Right lobe of liver (tissue), 6 donors: ENCODE results near the gene NIPA2. TPM values are rescaled to one million over a fixed set of nuclear protein-coding genes. Genes with fewer than 3 reads are reported as not detected.

Experiments used
- ATAC-seq, 4 donors: fragments of 200-7000 bp; cut with Tn5 transposase; one replicate each; pipeline ENCODE4 v1.9.1; 2020; ENCODE audit warnings: mild to moderate bottlenecking in 4 of 4, moderate library complexity in 4 of 4
- DNase-seq, 3 donors: peaks; one replicate each; pipeline ENCODE4 v3.0.0-alpha.2; 2020
- H3K27ac ChIP-seq, 3 donors: fragments of 200-600 bp; one replicate each; pipeline ENCODE4 v1.8.0; 2022
- H3K27me3 ChIP-seq, 2 donors: fragments of 200-600 bp; one replicate each; pipeline ENCODE4 v1.8.0; 2022
- H3K36me3 ChIP-seq, 4 donors: fragments of 200-600 bp; sonication (generic) in 1 of 4; one replicate each; pipeline versions ENCODE4 v1.5.1 to v1.8.0; 2017 to 2022; ENCODE audit warnings: control low read depth in 1 of 4
- H3K4me1 ChIP-seq, 4 donors: fragments of 200-600 bp; sonication (generic) in 1 of 4; one replicate each; pipeline versions ENCODE4 v1.5.1 to v1.8.0; 2017 to 2022; ENCODE audit warnings: control low read depth in 1 of 4
- H3K4me3 ChIP-seq, 3 donors: fragments of 200-600 bp; one replicate each; pipeline ENCODE4 v1.8.0; 2022
- H3K9me3 ChIP-seq, 4 donors: fragments of 200-600 bp; sonication (generic) in 1 of 4; one replicate each; pipeline versions ENCODE4 v1.5.1 to v1.8.0; 2017 to 2022; ENCODE audit warnings: control low read depth in 1 of 4
- POLR2A ChIP-seq: fragments of 450-650 bp; IDR thresholded peaks from one replicate; pipeline ENCODE4 v1.6.1; 2017; ENCODE audit warnings: antibody characterized with exemption, mild to moderate bottlenecking
- WGBS: methylation state at CpG from one replicate; pipeline ENCODE4 v1.1.6; 2018; ENCODE audit warnings: low coverage, low lambda C conversion rate; ENCODE audit not compliant: insufficient coverage; ENCODE audit errors: missing lambda C conversion rate; 5-methylcytosine and 5-hydroxymethylcytosine counted together
- intact Hi-C, 2 donors: fragments of 100-400 bp; cut with DNase I; formaldehyde crosslinking; loops; one replicate each; pipeline versions ENCODE4 v1.11.2 to v1.14.1; 2022
- total RNA-seq, 6 experiments: library from RNA; depleted of rRNA in 2 of 6; stranded (reverse); fragments of >200 nt in 2 of 6; fragmentation: NEBNext Ultra II Directional in 3 of 6; extraction: Animal tissue kit (Norgen Biotek cat#: 25700) in 3 of 6; gene quantifications; one replicate each; pipeline versions ENCODE4 v1.1.0 to v1.2.4, GENCODE V29; 2016 to 2023
- TF ChIP-seq, protein P1 (sequence below), 4 donors: fragments of 200-600 bp in 3 of 4; fragments of 450-650 bp in 1 of 4; IDR thresholded peaks; one replicate each; pipeline versions ENCODE4 v1.5.1 to v1.8.0; 2016 to 2022; ENCODE audit warnings: antibody characterized with exemption in 4 of 4, mild to moderate bottlenecking in 2 of 4
- donor health status: DM: no; HTN: yes; CAD: no.
- donor health status: DM: no; HTN: no; CAD: no.
- donor health status: DM: no; HTN: no; CAD: no.
- donor health status: DM: no; HTN: yes; CAD: no.
- donor health status: DM: no; HTN: yes; CAD: no.

NIPA2 gene
- total RNA-seq, 6 experiments from 2014 or later, result 15.1 to 27.9 (median 21.3) TPM

DNA sequence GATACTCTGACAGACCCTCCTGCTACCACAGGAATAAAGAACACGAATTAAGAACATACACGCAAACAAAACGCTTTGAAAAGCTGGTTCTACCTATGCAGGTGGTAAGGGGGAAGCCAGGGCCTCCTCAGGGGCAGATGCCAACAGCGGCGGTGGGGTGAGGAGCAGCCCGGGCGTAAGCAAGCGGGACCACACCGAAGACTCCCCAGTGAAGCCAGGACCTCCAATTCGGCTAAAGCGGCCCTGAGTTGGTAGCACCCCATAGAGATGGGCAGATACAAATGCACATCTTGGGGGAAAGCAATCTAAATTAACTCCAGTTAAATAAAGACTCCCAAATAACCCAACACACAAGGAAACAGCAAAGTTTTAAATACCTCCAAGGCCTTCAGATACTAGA, 32.4 kb downstream of the NIPA2 start:
- no peak overlapping the region for H3K4me3 ChIP-seq
- DNase-seq (no peak), ATAC-seq (no peak)
- H3K27me3 ChIP-seq, result no peaks in the 10 kb centered on the region
- peaks cover 14 to 89% (median 31%) of the 10 kb centered on the region in 4 donors for H3K36me3 ChIP-seq
- intact Hi-C loops, result no loop called here
- H3K9me3 ChIP-seq, result no peaks in the 10 kb centered on the region
- WGBS, result 96% methylated on average over 10 of the region's 11 CpGs
- H3K27ac ChIP-seq, result no peak overlapping the region
- H3K4me1 ChIP-seq, result no peaks in the 10 kb centered on the region
- TF ChIP-seq, protein P1, sequence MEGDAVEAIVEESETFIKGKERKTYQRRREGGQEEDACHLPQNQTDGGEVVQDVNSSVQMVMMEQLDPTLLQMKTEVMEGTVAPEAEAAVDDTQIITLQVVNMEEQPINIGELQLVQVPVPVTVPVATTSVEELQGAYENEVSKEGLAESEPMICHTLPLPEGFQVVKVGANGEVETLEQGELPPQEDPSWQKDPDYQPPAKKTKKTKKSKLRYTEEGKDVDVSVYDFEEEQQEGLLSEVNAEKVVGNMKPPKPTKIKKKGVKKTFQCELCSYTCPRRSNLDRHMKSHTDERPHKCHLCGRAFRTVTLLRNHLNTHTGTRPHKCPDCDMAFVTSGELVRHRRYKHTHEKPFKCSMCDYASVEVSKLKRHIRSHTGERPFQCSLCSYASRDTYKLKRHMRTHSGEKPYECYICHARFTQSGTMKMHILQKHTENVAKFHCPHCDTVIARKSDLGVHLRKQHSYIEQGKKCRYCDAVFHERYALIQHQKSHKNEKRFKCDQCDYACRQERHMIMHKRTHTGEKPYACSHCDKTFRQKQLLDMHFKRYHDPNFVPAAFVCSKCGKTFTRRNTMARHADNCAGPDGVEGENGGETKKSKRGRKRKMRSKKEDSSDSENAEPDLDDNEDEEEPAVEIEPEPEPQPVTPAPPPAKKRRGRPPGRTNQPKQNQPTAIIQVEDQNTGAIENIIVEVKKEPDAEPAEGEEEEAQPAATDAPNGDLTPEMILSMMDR (IDR thresholded peaks at IDR 0.05), result no peak

DNA sequence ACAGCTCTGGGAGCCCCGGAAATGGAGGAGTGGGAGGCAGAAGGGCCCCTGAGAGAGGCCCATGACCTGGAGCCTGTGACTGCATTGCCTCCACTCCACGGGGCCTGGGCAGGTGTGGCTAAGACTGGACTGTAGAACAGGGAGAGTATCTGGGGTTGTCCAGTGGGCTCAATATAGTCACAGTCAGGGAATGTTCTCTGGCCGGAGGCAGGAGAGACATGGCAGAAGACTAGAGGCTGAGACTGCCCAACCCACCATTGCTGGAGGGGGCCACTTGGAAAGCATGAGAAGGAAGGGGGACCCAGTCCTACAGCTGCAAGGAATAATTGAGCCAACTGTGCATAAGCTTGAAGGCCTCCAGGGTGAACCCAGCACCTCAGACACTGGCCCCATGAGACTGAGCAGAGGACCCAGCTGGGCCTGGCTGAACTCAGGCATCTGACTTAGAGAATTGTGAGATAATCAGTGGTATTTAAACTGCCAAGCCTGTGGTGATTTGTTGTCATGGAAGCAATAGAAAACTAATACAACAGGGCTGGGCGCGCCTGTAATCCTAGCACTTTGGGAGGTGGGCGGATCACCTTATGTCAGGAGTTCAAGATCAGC, 33.1 kb downstream of the NIPA2 start:
- no peak for TF ChIP-seq POLR2A
- TF ChIP-seq, protein P1 (IDR thresholded peaks at IDR 0.05), result no peak
- Histone ChIP-seq H3K27me3 (no peaks in the 10 kb centered on the region), H3K36me3 (peaks cover 12 to 89% (median 30%) of the 10 kb centered on the region in 4 donors), H3K4me3 (no peak overlapping the region), H3K4me1 (no peaks in the 10 kb centered on the region), H3K9me3 (no peaks in the 10 kb centered on the region), H3K27ac (no peak overlapping the region)
- ATAC-seq, result no peak
- intact Hi-C loops, result no loop called here
- DNase-seq, result no peak
- WGBS, result 97% methylated on average over 4 of the region's 6 CpGs

DNA sequence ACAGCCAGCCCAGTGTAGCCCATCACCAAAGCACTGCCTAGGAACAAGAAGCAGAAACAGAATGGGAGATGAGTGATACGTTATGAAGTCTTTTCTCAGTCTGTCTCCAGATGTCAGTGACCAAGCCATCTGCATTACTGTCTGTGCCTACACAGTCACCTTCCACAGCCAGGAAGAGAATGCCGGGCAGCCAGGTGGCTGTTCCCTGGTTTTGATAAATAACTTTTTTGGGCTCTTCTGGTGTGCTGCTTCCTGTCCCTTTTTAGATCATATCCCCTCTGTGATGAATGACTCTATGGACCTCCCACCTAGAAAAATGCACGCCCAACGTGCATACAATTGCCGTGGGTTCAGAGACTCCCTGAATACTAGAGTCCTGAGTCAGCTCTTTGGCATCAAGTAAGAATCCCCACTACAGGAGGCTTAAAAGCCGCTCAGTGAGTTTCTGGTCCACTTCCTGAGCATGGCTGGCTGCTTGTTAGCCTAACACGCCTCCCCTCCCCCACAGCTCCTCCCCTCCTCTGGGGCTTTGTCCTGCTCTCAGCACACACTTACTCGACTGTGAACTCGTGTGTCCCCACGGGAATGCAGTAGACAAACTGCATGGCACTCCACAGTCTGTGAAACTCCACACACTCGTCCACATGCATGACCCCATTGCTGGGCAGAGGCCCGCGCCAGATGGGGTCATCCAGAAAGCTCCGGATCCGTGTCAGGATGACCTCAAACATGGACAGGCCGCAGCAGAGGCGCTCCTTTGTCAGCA, 34.7 kb downstream of the NIPA2 start:
- TF ChIP-seq POLR2A, result no peak
- TF ChIP-seq, protein P1 (IDR thresholded peaks at IDR 0.05), result no peak
- Histone ChIP-seq H3K36me3 (peaks cover 14 to 89% (median 28%) of the 10 kb centered on the region in 4 donors), H3K9me3 (no peaks in the 10 kb centered on the region), H3K27me3 (no peaks in the 10 kb centered on the region), H3K4me3 (no peak overlapping the region), H3K27ac (no peak overlapping the region), H3K4me1 (no peaks in the 10 kb centered on the region)
- 85% methylated on average over 12 of the region's 17 CpGs for WGBS
- DNase-seq, result no peak
- intact Hi-C loops, result no loop called here
- no peak for ATAC-seq

DNA sequence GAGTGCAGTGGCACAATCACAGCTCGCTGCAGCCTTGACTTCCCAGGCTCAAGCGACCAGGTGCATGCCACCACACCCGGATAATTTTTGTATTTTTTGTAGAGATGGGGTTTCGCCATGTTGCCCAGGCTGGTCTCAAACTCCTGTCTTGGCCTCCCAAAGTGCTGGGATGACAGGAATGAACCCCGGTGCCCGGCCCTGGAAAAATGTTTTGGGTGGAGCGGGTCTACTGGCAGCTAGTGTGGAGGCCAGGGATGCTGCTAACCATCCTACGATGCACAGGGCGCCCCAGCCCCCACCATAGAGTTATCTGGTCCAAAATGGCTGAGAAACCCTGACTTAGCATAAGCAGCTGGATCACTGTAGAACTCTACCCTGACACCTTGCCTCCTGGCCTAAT, 35.4 kb downstream of the NIPA2 start:
- DNase-seq (no peak), ATAC-seq (no peak)
- H3K27ac ChIP-seq, result no peak overlapping the region
- no peaks in the 10 kb centered on the region for H3K27me3 ChIP-seq
- H3K4me1 ChIP-seq, result no peaks in the 10 kb centered on the region
- no peaks in the 10 kb centered on the region for H3K9me3 ChIP-seq
- TF ChIP-seq POLR2A, result no peak
- TF ChIP-seq, protein P1 (IDR thresholded peaks at IDR 0.05), result no peak
- 98% methylated on average over 4 of the region's 9 CpGs for WGBS
- H3K36me3 ChIP-seq, result peaks cover 14 to 88% (median 25%) of the 10 kb centered on the region in 4 donors
- intact Hi-C loops, result no loop called here
- no peak overlapping the region for H3K4me3 ChIP-seq
